GM12878 (cell line): ENCODE measurements around the gene COL23A1. TPM values are rescaled to one million over a fixed set of nuclear protein-coding genes. Genes with fewer than 3 reads are reported as not detected.

Source experiments
- ATAC-seq: fragments of 200-7000 bp; cut with Tn5 transposase; 3 replicates; pipeline ENCODE4 v1.9.1; 2020; ENCODE audit warnings: mild to moderate bottlenecking, moderate library complexity
- BruUV-seq: library from RNA; stranded (reverse); fragments of 400-500 nt; replicated peaks from 2 replicates; lab custom pipeline; 2021; lab: Mats Ljungman, UMichigan
- CTCF ChIA-PET: fragments of 300-600 bp; sonication (Branson Sonifier 250); formaldehyde crosslinking; extraction: SDS; loops from one replicate; lab custom pipeline; 2021; ENCODE audit warnings: inconsistent platforms; lab: Yijun Ruan, JAX
- POLR2A ChIA-PET: fragments of 350-600 bp; formaldehyde crosslinking; extraction: SDS; loops from one replicate; lab custom pipeline; 2021; ENCODE audit warnings: inconsistent platforms; lab: Charles Lee
- RAD21 ChIA-PET: fragments of 300-600 bp; sonication (Branson Sonifier 250); formaldehyde crosslinking; loops from one replicate; lab custom pipeline; 2023; ENCODE audit warnings: antibody characterized with exemption; ENCODE audit not compliant: unreplicated experiment; lab: Charles Lee
- SMC1A ChIA-PET: fragments of 300-600 bp; sonication (Branson Sonifier 250); formaldehyde crosslinking; loops from one replicate; lab custom pipeline; 2023; ENCODE audit not compliant: unreplicated experiment, uncharacterized antibody; lab: Charles Lee
- DNase-seq: peaks from one replicate; pipeline ENCODE4 v3.0.0-alpha.2; 2011; ENCODE audit warnings: low read depth, low spot score
- FAIRE-seq: peaks from 3 replicates; lab custom pipeline; 2011; peaks lifted over from hg19 to GRCh38; lab: Jason Lieb, UNC
- H2AFZ ChIP-seq: 2 replicates; pipeline ENCODE4 v1.6.0; 2011; ENCODE audit warnings: low read depth, low read length, control low read depth; ENCODE audit not compliant: control insufficient read depth
- H3K27ac ChIP-seq: 2 replicates; pipeline ENCODE4 v1.5.1; 2011; ENCODE audit warnings: control low read depth; ENCODE audit not compliant: control insufficient read depth, insufficient read depth
- H3K27me3 ChIP-seq, 2 experiments: replicated peaks in 1 of 2; 2 replicates each; pipeline versions ENCODE4 v1.6.0 to v1.6.1; 2011; ENCODE audit warnings: low read length in 1 of 2; ENCODE audit not compliant: control insufficient read depth in 2 of 2, insufficient read depth in 2 of 2
- H3K36me3 ChIP-seq, 2 experiments: 2 replicates each; pipeline ENCODE4 v1.5.1; 2011; ENCODE audit warnings: low read length in 1 of 2; ENCODE audit not compliant: control insufficient read depth in 2 of 2, insufficient read depth in 2 of 2
- H3K4me1 ChIP-seq: 2 replicates; pipeline ENCODE4 v1.6.1; 2011; ENCODE audit warnings: mild to moderate bottlenecking, low read length, moderate library complexity, mixed read lengths; ENCODE audit not compliant: control insufficient read depth, insufficient read depth
- H3K4me2 ChIP-seq: 2 replicates; pipeline ENCODE4 v1.6.0; 2011; ENCODE audit warnings: control low read depth; ENCODE audit not compliant: control insufficient read depth, insufficient read depth
- H3K4me3 ChIP-seq: fragments of 200-600 bp; sonication (generic); 2 replicates; pipeline ENCODE4 v1.5.1; 2016
- H3K79me2 ChIP-seq: 2 replicates; pipeline ENCODE4 v1.6.0; 2011; ENCODE audit warnings: low read length; ENCODE audit not compliant: control insufficient read depth, insufficient read depth
- H3K9ac ChIP-seq: 2 replicates; pipeline ENCODE4 v1.8.0; 2011; ENCODE audit warnings: low read length, control low read depth, mixed read lengths; ENCODE audit not compliant: control insufficient read depth, insufficient read depth
- H3K9me3 ChIP-seq: replicated peaks from 3 replicates; pipeline ENCODE4 v1.5.1; 2011; ENCODE audit warnings: mild to moderate bottlenecking, low read length; ENCODE audit not compliant: control insufficient read depth, insufficient read depth
- H4K20me1 ChIP-seq: 2 replicates; pipeline ENCODE4 v1.6.0; 2011; ENCODE audit not compliant: control insufficient read depth, insufficient read depth
- CREB1 ChIP-seq: IDR thresholded peaks from 2 replicates; pipeline ENCODE4 v1.6.1; 2012; ENCODE audit warnings: low read depth, mild to moderate bottlenecking, inconsistent platforms
- FOXK2 ChIP-seq: fragments of 450-650 bp; IDR thresholded peaks from 2 replicates; pipeline ENCODE4 v1.6.1; 2017; ENCODE audit warnings: mild to moderate bottlenecking, moderate library complexity
- HDGF ChIP-seq: fragments of 450-650 bp; IDR thresholded peaks from 2 replicates; pipeline ENCODE4 v1.6.1; 2016; ENCODE audit warnings: antibody characterized with exemption
- IKZF2 ChIP-seq, 2 experiments: fragments of 450-650 bp; IDR thresholded peaks; 2 replicates each; pipeline ENCODE4 v1.6.1; 2017; ENCODE audit warnings: mild to moderate bottlenecking in 2 of 2, moderate library complexity in 2 of 2
- KDM1A ChIP-seq: fragments of 200-600 bp; sonication (generic); IDR thresholded peaks from 2 replicates; pipeline ENCODE4 v1.6.1; 2016; ENCODE audit warnings: borderline replicate concordance
- PAX8 ChIP-seq: fragments of 450-650 bp; IDR thresholded peaks from 2 replicates; pipeline ENCODE4 v1.6.1; 2017; ENCODE audit warnings: mild to moderate bottlenecking, moderate library complexity
- POLR2A ChIP-seq: IDR thresholded peaks from 2 replicates; pipeline ENCODE4 v1.6.1; 2011; ENCODE audit warnings: low read depth, mild to moderate bottlenecking, low read length
- RCOR1 ChIP-seq: conservative IDR thresholded peaks from 2 replicates; pipeline ENCODE4 v1.6.1; 2012; ENCODE audit warnings: low read depth, low read length, improper control_type of control experiment
- SMAD1 ChIP-seq: fragments of 450-650 bp; IDR thresholded peaks from 2 replicates; pipeline ENCODE4 v1.6.1; 2018; ENCODE audit warnings: mild to moderate bottlenecking, low read depth; ENCODE audit not compliant: partially characterized antibody
- SRF ChIP-seq, 2 experiments: IDR thresholded peaks; 2 replicates each; pipeline ENCODE4 v1.6.1; 2011; ENCODE audit warnings: low read depth in 2 of 2, low read length in 2 of 2, mild to moderate bottlenecking in 1 of 2, moderate library complexity in 1 of 2
- ZNF24 ChIP-seq: fragments of 450-650 bp; IDR thresholded peaks from 2 replicates; pipeline ENCODE4 v1.6.1; 2017; ENCODE audit warnings: antibody characterized with exemption, mild to moderate bottlenecking
- ZNF274 ChIP-seq: IDR thresholded peaks from one replicate; pipeline ENCODE4 v1.8.0; 2011; ENCODE audit not compliant: insufficient read length, insufficient read depth
- WGBS: methylation state at CpG from one replicate; pipeline ENCODE4 v1.1.6; 2016; ENCODE audit warnings: low lambda C conversion rate; ENCODE audit not compliant: insufficient replicate concordance, insufficient coverage; ENCODE audit errors: missing lambda C conversion rate; 5-methylcytosine and 5-hydroxymethylcytosine counted together
- in situ Hi-C: fragments of 300-500 bp; cut with MboI; formaldehyde crosslinking; loops from 9 replicates; pipeline ENCODE4 v1.14.3; 2018; ENCODE audit warnings: mixed read lengths
- intact Hi-C: fragments of 100-400 bp; cut with micrococcal nuclease; formaldehyde crosslinking; loops from one replicate; pipeline ENCODE4 v1.14.2; 2022; ENCODE audit not compliant: unreplicated experiment
- polyA plus RNA-seq, 11 experiments: library from polyadenylated mRNA; depleted of rRNA in 4 of 11; unstranded in 6 of 11; stranded (reverse) in 5 of 11; fragments of >200 nt; fragmentation: Nextera tagmentation in 4 of 11; fragmentation: Illumina TruSeq in 1 of 11; extraction: Ambion mirVana in 4 of 11; extraction: Trizol in 1 of 11; gene quantifications; 1 replicate in 1 of 11; 2 replicates in 10 of 11; pipeline versions ENCODE4 v1.2.1 to v1.2.3, GENCODE V29; 2011 to 2016; ENCODE audit warnings: inconsistent platforms in 2 of 11, missing spikeins in 2 of 11, low read depth in 1 of 11
- total RNA-seq, 4 experiments: library from RNA; depleted of rRNA in 3 of 4; stranded (reverse); fragments of >200 nt in 3 of 4; fragmentation: Illumina TruSeq in 1 of 4; extraction: Trizol in 1 of 4; gene quantifications; 2 replicates each; pipeline versions ENCODE4 v1.2.1 to v1.2.3, GENCODE V29; 2013 to 2021
- TF ChIP-seq, protein P1 (sequence below): IDR thresholded peaks from 2 replicates; pipeline ENCODE4 v1.6.1; 2012; ENCODE audit warnings: low read length, inconsistent platforms
- TF ChIP-seq, protein P2 (sequence below): IDR thresholded peaks from 2 replicates; pipeline ENCODE4 v1.6.1; 2012; ENCODE audit warnings: improper control_type of control experiment, low read depth, low read length; ENCODE audit not compliant: insufficient replicate concordance

COL23A1 gene
- total and polyA plus RNA-seq, 10 of the 15 experiments (the other 5 are each of a cell fraction or from before 2014, with no cell fraction given): 0.03 to 0.83 (median 0.09) TPM; not detected in 5

DNA sequence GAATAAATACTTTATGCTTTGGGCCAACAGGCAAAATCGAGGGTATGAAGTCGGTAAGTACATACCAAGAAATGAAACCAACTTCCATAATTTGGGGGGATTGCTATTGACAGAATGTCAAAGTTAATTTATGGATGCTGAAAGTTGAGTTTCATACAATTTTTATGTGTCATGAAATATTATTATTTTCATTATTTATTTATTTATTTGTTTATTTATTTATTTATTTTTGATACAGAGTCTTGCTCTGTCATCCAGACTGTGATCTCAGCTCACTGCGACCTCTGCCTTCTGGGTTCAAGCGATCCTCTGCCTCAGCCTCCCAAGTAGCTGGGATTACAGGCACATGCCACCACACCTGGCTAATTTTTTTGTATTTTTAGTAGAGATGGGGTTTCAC lies 398.5 kb downstream of the COL23A1 start:
- Histone ChIP-seq H3K36me3 (no peaks in the 10 kb centered on the region), H3K4me1 (no peaks in the 10 kb centered on the region), H3K9me3 (no peaks in the 10 kb centered on the region), H3K4me3 (no peak overlapping the region), H3K79me2 (no peaks in the 10 kb centered on the region), H3K27ac (no peak overlapping the region), H2AFZ (no peak overlapping the region), H3K4me2 (no peak overlapping the region), H3K9ac (no peak overlapping the region), H4K20me1 (no peaks in the 10 kb centered on the region), H3K27me3 (peaks cover 0 to 5% of the 10 kb centered on the region in 2 experiments; a peak in 3 of 4 replicates)
- CTCF ChIA-PET: interaction anchor here (1.0 kb wide), 1 partner anchor 8 kb away, joined by 4 read pairs; no protein-coding TSS in a partner anchor
- in situ Hi-C loops: no loop called here
- intact Hi-C loops: no loop called here
- no peak for TF ChIP-seq IKZF2 (IDR thresholded peaks at IDR 0.05)
- TF ChIP-seq KDM1A: no peak
- no peak for TF ChIP-seq HDGF
- no peak for TF ChIP-seq PAX8
- no peak for TF ChIP-seq ZNF274
- no peak for TF ChIP-seq ZNF24
- no peak for TF ChIP-seq FOXK2
- ATAC-seq: no peak
- no peak for FAIRE-seq
- no peak for DNase-seq
- WGBS: 37% methylated on average over 4 of the region's 4 CpGs
- SMC1A ChIA-PET: no interaction called here
- no TSS peak for BruUV-seq
- RAD21 ChIA-PET: no interaction called here
- POLR2A ChIA-PET: no interaction called here

DNA sequence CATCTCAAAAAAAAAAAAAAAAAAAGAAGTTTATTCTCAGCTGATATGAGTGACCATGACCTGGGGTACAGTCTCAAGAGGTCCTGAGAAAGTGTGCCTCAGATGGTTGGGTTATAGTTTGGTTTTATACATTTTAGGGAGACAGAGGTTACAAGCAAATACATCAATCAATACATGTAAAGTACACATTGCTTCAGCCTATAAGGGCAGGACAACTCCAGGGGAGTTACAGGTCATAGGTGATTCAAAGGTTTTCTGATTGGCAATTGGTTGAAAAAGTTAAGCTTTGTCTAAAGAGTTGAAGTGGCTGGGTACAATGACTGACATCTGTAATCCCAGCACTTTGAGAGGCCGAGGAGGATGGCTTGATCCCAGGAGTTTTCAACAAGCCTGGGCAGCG lies 400.8 kb downstream of the COL23A1 start:
- RAD21 ChIA-PET: no interaction called here
- Histone ChIP-seq H3K4me2 (no peak overlapping the region), H3K27me3 (peaks cover 0 to 5% of the 10 kb centered on the region in 2 experiments; a peak in 3 of 4 replicates), H3K9ac (no peak overlapping the region), H3K9me3 (no peaks in the 10 kb centered on the region), H4K20me1 (no peaks in the 10 kb centered on the region), H3K79me2 (no peaks in the 10 kb centered on the region), H3K4me1 (no peaks in the 10 kb centered on the region), H2AFZ (no peak overlapping the region), H3K4me3 (no peak overlapping the region), H3K36me3 (no peaks in the 10 kb centered on the region), H3K27ac (no peak overlapping the region)
- SMC1A ChIA-PET: no interaction called here
- POLR2A ChIA-PET: interaction anchor here (0.7 kb wide), 1 partner anchor 1003 kb away, joined by 3 read pairs; no protein-coding TSS in a partner anchor
- BruUV-seq: no TSS peak
- ATAC-seq (no peak), DNase-seq (no peak), FAIRE-seq (no peak)
- CTCF ChIA-PET: no interaction called here
- intact Hi-C loops (no loop called here), in situ Hi-C loops (no loop called here)
- 17% methylated on average over 2 of the region's 2 CpGs for WGBS
- TF ChIP-seq SRF (IDR thresholded peaks at IDR 0.05; ENCODE audit: low read depth in 2 of 2, low read length in 2 of 2) (no peak), CREB1 (no peak), POLR2A (no peak), SMAD1 (no peak), RCOR1 (no peak)
- TF ChIP-seq, protein P1, sequence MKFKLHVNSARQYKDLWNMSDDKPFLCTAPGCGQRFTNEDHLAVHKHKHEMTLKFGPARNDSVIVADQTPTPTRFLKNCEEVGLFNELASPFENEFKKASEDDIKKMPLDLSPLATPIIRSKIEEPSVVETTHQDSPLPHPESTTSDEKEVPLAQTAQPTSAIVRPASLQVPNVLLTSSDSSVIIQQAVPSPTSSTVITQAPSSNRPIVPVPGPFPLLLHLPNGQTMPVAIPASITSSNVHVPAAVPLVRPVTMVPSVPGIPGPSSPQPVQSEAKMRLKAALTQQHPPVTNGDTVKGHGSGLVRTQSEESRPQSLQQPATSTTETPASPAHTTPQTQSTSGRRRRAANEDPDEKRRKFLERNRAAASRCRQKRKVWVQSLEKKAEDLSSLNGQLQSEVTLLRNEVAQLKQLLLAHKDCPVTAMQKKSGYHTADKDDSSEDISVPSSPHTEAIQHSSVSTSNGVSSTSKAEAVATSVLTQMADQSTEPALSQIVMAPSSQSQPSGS: no peak
- TF ChIP-seq, protein P2, sequence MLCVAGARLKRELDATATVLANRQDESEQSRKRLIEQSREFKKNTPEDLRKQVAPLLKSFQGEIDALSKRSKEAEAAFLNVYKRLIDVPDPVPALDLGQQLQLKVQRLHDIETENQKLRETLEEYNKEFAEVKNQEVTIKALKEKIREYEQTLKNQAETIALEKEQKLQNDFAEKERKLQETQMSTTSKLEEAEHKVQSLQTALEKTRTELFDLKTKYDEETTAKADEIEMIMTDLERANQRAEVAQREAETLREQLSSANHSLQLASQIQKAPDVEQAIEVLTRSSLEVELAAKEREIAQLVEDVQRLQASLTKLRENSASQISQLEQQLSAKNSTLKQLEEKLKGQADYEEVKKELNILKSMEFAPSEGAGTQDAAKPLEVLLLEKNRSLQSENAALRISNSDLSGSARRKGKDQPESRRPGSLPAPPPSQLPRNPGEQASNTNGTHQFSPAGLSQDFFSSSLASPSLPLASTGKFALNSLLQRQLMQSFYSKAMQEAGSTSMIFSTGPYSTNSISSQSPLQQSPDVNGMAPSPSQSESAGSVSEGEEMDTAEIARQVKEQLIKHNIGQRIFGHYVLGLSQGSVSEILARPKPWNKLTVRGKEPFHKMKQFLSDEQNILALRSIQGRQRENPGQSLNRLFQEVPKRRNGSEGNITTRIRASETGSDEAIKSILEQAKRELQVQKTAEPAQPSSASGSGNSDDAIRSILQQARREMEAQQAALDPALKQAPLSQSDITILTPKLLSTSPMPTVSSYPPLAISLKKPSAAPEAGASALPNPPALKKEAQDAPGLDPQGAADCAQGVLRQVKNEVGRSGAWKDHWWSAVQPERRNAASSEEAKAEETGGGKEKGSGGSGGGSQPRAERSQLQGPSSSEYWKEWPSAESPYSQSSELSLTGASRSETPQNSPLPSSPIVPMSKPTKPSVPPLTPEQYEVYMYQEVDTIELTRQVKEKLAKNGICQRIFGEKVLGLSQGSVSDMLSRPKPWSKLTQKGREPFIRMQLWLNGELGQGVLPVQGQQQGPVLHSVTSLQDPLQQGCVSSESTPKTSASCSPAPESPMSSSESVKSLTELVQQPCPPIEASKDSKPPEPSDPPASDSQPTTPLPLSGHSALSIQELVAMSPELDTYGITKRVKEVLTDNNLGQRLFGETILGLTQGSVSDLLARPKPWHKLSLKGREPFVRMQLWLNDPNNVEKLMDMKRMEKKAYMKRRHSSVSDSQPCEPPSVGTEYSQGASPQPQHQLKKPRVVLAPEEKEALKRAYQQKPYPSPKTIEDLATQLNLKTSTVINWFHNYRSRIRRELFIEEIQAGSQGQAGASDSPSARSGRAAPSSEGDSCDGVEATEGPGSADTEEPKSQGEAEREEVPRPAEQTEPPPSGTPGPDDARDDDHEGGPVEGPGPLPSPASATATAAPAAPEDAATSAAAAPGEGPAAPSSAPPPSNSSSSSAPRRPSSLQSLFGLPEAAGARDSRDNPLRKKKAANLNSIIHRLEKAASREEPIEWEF: no peak
